KBM-7 (cell line): ENCODE measurements around the gene DUS2.
A peak's percentile ranks its signal among the peaks of the same experiment; 100 is the strongest.
"Not testable (repeated sequence)": the region's sequence is repeated elsewhere in the genome, so short reads cannot be mapped to it uniquely, and the experiment has no call there.

Source experiments
- DNase-seq: peaks from one replicate; pipeline ENCODE4 v3.0.0-alpha.2; 2015
- in situ Hi-C: fragments of 300-500 bp; cut with MboI; formaldehyde crosslinking; loops from 2 replicates; pipeline ENCODE4 v1.14.3; 2020; ENCODE audit warnings: low sequenced_read_pairs, low pct_unique_long_range_greater_than_20kb, mixed read lengths

Gene DUS2

DNA sequence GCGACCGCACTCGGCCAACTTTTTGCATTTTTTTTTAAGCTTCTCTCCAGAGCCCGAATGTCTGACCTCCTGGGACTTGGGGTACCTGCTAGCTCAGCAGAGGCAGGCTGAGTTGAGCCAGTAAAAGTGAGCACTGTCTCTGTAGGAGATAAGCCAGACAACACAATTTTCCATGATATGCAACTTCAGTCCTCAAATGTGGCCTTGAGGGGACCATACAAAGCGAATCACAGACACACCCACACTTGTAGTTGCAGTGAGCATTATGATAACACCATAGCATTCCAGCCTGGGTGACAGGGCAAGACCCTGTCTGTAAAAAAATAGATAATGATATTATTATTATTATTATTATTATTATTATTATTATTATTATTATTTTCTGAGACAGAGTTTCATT, 26.4 kb upstream of the DUS2 start:
- in situ Hi-C loops: no loop called here
- no peak for DNase-seq

- in situ Hi-C loops, DNase-seq: not testable (repeated sequence)
These were observed 24.8 kb upstream of the DUS2 start for GRCh38 chr16:67998231-67998778.

DNA sequence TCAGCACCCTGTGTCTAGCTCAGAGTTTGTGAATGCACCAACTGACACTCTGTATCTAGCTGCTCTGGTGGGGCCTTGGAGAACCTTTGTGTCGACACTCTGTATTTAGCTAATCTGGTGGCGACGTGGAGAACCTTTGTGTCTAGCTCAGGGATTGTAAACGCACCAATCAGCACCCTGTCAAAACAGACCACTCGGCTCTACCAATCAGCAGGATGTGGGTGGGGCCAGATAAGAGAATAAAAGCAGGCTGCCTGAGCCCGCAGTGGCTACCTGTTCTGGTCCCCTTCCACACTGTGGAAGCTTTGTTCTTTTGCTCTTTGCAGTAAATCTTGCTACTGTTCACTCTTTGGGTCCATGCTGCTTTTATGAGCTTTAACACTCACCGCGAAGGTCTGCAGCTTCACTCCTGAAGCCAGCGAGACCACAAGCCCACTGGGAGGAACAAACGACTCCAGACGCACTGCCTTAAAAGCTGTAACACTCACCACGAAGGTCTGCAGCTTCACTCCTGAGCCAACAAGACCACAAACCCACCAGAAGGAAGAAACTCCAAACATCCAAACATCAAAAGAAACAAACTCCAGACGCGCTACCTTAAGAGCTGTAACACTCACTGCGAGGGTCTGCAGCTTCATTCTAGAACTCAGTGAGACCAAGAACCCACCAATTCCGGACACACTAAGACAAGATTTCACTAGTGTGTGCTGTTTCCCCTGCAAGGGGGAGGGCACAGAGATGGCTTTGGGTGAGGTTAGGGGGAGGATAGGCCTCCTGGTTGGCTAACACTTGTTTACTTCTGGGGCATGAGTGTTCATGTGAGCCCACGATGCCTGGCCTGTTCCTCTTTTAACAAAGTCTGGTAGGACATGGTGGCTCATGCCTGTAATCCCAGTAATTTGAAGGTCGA, 24.1 kb upstream of the DUS2 start, which contains the start of gene DPEP2:
TSS of gene DPEP2 (minus strand) at position 706 of the 910 bp plus-strand sequence. CDS start 6,272 bp downstream, outside the sequence.
- in situ Hi-C loops: not testable (repeated sequence)
- DNase-seq: peak; percentile 89

- DNase-seq: peak; percentile 67
- in situ Hi-C loops: no loop called here
These were observed 23.1 kb upstream of the DUS2 start for GRCh38 chr16:67999985-68000384.

DNA sequence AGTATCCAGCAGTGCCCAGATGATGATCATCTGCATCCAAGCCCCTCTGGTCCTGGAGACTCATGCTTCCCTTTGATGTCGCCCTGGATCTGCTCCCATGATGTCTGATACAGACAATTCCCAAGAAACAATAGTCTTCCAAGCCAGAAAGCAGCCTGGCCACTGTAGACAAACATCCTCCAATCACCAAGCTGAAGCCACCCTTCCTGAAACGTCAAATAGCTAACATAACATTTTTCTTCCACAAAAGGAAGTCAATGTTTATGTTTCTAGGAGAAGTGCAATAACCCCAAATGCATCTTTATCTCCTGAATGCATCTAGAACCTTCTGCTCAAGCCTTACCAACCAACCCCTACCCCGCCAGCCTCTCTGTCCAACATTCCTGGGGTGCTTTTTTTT, 22.6 kb upstream of the DUS2 start:
- DNase-seq: peak; percentile 16
- in situ Hi-C loops: no loop called here

GRCh38 chr16:68003031-68003430, 20.1 kb upstream of the DUS2 start:
- in situ Hi-C loops: no loop called here
- no peak for DNase-seq

GRCh38 chr16:68005211-68005610, 17.9 kb upstream of the DUS2 start:
- in situ Hi-C loops: no loop called here
- DNase-seq: no peak

GRCh38 chr16:68005786-68006286, 17.2 kb upstream of the DUS2 start:
- in situ Hi-C loops: no loop called here
- peak; percentile 83 for DNase-seq

DNA sequence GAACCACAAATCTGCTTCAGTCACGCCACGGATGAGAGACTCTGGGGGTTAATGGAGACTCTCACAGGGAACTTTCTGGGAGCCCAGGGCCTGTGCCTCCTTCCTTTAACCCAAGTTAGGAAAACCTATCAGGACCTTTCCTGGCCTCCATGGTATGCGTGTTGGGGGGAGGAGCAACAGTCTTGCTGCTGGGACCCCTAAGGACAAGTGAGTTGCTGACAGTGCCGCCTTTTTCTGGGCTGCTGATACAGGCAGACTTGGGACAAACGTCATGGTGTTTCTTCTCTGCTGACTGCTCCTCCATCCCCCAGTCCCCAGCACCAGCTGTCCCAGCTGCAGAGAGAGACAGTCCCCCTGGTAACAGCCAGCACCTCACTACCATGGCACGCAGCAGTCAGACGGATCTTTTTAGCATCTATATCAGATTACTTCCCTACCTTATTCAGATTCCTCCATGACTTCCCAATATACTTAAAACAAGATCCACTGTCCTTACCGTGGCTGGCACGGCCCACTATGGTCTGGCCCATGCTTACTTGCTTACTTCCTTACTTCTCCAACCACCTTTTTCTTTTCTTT, 13.8 kb upstream of the DUS2 start:
- no peak for DNase-seq
- in situ Hi-C loops: no loop called here

GRCh38 chr16:68009872-68010271, 13.2 kb upstream of the DUS2 start:
- in situ Hi-C loops, DNase-seq: not testable (repeated sequence)

DNA sequence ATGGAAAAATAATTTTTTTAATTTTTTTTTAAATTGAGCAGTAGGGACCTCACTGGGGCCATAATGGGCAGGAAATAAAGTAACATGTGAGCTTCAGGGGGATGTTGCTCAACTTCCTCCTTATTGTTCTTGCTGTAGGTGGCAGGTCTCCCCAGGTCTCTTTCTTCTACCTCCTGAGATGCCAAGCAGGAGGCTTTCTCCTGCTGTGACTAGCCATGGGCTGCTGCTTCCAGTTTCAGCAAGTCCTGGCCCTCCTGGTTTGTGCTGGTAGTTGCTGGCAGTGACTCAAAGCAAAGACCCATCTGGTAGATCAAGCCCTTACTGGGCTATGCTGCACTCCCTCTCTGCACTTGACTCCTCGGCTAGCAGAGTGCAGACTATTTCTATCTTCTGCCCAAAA, 9.6 kb upstream of the DUS2 start:
- in situ Hi-C loops: no loop called here
- DNase-seq: peak; percentile 67

- DNase-seq: no peak
- in situ Hi-C loops: no loop called here
These were observed 7.4 kb upstream of the DUS2 start, which contains the start of gene DPEP2NB for GRCh38 chr16:68015681-68016080. TSS of gene DPEP2NB (minus strand) at chr16:68015911. CDS start at chr16:68015770, 141 bp downstream.

GRCh38 chr16:68019167-68019680, 3.9 kb upstream of the DUS2 start:
- in situ Hi-C loops: no loop called here
- no peak for DNase-seq

DNA sequence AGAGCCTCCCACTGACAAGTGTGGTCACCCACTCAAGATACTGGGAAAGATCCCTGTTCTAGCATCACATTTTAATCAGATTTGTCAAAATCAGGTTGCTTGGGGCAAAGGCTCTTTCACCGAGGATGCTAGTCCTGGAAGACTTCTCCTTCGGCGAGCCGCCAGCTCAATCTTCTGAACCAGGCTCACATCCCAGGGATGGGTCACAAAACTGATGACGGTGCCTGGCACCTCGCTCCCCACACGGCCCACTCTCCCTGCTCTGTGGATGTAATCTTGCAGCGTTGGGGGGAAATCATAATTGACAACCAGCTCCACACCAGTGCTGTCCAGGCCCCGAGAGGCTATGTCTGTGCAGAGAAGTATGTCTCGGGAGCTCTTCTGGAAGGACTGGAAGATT, 1.6 kb upstream of the DUS2 start:
- in situ Hi-C loops: no loop called here

GRCh38 chr16:68022278-68022727, 781 bp upstream of the DUS2 start:
- DNase-seq: no peak
- in situ Hi-C loops: no loop called here

More for the DNA sequence above, 1.6 kb upstream of the DUS2 start:
- DNase-seq: no peak

- DNase-seq: no peak
- in situ Hi-C loops: no loop called here
These were observed 5.9 kb downstream of the DUS2 start for GRCh38 chr16:68028996-68029395.

GRCh38 chr16:68030108-68030507, 7.0 kb downstream of the DUS2 start:
- DNase-seq, in situ Hi-C loops: not testable (repeated sequence)

- DNase-seq: no peak
- in situ Hi-C loops: no loop called here
These were observed 8.9 kb downstream of the DUS2 start for GRCh38 chr16:68031951-68032350.

DNA sequence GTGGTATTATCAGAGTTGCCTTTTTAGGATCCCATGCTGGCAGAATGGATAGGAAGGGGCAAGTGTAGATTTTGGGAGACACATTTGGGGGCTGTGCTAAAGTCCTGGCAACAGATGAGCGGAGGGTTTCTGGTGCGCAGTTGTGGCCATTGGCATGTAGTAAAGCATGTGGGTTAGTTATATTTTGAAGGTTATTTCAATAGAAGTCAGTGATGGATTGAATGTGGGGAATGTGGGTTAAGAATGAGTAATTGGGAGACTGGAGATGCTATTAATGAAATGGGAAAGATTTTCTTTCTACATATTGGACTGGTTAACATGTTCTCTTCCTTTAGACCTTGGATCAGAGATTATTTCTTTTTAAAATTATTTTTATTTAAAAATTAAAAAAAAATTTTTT, 10.0 kb downstream of the DUS2 start:
- in situ Hi-C loops: no loop called here
- DNase-seq: no peak

GRCh38 chr16:68035227-68035626, 12.1 kb downstream of the DUS2 start:
- DNase-seq: no peak
- in situ Hi-C loops: no loop called here
